ENCODE data around the gene CGREF1.

DNA sequence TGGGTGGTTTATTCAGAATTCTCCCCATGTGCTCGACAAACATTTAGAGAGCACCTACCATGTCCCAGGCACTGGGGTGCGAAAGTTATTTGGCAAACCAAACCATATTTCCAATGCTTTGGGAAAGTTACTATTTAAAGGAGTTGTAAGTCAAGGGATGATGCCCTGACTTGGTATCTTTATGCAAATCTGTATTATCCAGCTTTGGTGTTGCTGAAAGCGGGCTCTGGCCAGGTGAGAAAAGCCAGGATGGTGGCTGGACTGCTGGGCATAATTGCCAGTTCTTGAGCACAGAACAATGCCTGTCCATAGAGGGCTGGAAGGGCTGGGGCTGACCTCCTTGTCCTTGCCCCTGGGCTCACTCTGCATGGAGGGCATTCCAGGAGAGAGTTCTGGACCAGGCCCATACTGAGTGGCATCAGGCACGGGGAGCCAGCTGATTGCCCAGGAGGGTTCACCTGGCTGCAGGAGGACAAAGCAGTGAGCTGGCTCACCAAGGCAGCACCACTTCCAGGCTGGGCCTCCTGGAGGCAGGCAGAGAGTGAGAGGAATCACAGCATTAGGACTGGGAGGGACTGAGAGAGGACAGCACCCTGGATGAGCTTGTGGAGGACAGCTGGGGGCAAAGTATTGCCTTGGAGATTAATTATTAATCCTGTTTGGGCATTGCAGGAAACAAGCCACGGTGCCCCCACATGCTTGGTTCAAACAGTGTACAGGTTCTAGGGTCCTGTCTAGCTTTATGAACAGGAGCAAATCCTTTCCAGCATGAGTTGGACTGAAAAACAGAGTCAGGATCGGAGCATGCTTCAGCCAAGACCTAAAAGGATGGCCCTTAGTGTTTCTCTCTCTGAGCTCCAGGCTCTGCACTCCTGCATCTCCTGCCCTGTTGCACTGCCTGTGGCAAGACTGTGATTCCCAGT, 25.2 kb downstream of the CGREF1 start:
- no peak for TF ChIP-seq CTCF (IDR thresholded peaks at IDR 0.05)
- TF ChIP-seq POLR2A (IDR thresholded peaks at IDR 0.05) = no peak

Measured in esophagus squamous epithelium (tissue), 4 donors.